Stimulated activated CD8-positive, alpha-beta memory T cell treated with anti-CD3 and anti-CD28 coated beads, Interleukin-4, amount 100 ng/mL, for 24 hours (primary cell): ENCODE data around the gene CGREF1.
"Not testable (repeated sequence)": the region's sequence is repeated elsewhere in the genome, so short reads cannot be mapped to it uniquely, and the experiment has no call there.

ENCODE experiments used
- DNase-seq: peaks from one replicate; pipeline ENCODE4 v3.0.0-alpha.2; 2020; ENCODE audit warnings: low read depth

Gene CGREF1

DNA sequence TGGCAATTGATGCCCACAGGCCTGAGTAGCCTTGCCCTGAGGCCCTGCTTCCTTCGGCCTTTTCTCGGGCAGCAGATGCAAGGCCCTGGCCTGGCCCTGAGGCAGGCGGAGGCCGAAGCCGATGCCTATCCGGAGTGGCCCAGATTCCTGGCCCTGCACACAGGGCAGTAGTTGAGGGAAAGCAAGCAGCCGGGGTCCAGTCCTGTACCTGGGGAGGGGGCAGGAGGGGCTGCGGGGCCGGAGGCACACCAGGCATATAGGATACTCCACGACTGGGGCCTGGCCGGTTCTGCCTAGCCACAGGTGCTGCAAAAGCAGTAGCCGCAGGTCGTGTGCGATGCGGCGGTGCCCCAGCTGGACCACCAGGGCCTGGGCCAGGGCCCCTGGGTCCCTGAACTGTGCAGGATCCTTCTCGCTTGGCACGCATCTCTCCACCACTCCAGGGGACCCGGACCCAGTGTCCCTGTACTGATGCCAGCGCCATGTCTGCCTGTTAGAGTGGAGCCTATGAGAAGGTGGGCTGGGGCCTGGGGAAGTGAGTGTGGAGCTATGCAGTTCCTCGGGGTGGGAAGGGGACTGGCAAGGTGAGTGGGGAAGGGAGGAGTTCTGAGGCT, 18.5 kb upstream of the CGREF1 start:
- no peak for DNase-seq

DNA sequence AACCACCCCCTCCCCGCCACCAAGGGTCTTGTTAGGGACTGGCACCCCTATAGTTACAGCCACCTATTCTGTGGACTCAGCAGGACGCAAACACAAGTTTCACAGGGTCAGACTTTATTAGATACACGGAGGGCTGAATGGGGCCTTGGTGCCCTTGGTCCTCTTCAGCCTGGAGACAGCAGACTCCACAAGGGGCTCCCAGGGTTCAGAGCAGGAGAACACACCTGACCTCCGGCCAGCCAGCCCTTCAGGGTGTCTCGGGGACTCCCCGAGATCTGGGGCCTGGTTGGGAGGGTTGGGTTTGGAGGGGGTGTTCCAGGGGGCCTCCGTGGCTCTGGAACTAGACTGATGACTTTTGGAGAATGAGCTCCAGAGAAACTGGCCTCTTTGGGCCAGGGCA, 17.8 kb upstream of the CGREF1 start:
- no peak for DNase-seq

DNA sequence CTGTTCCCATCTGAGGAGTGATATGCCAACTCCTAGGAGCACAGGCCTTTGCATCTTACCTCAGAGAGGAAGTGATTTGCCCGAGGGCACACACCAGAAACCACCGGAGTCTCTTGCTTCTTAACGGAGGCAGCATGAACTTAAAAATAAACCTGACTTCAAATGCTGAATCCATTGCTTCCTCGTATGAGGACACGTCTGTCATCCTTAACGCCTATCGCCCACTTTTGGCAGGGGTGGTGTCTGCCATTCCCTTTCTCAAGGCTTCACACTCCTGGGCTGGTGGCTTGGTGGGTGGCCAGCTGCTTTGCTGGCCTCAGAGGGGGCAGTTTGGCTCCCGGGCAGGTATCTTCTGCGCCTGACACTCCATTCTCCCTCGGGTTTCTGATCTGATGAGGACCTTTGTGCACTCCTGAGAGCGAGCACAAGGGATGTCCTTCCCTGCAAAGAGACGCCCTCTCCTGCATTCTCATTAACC, 16.6 kb upstream of the CGREF1 start:
- DNase-seq = no peak

- no peak for DNase-seq
Observed at GRCh38 chr2:27134781-27135477, 16.0 kb upstream of the CGREF1 start.

GRCh38 chr2:27133905-27134780, 15.2 kb upstream of the CGREF1 start, which contains the start of gene PREB:
Gene PREB (minus strand): TSS chr2:27134636. CDS start chr2:27134421, 215 bp downstream.
- DNase-seq = peak; percentile 98

DNA sequence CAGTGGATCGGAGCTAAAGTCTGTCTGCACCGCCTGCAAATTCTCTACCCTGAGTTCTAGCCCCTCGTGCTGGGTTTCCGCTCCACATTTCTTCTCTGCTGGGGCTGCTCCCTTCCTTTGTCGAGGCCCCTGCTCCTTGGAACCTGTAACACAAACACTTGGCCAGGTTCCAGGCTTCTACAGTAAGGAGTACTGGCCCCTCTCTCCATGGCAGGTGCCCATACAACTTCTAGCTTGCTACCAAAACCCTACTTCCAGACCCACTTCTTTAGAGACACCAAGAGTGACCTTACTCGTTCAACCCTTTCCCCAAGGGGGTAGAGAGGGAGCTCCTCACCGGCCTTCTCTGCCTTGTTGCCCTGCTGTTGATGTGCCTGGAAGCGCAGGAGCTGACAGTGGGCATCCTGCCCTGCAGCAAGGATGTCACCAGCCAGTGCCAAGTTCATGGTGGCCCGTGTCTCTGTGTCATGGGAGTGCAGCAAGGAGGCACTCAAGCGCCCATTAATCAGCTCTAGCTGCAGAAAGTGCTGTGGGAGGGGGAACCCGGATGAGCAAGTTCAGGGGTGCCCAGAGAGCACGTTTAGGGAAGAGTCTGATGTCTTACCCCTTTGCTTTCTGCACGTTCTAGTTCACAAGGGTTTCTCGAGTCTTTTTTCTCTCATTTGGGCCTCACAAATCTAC, 14.4 kb upstream of the CGREF1 start:
- no peak for DNase-seq

GRCh38 chr2:27131429-27131828, 12.5 kb upstream of the CGREF1 start:
- DNase-seq = no peak

DNA sequence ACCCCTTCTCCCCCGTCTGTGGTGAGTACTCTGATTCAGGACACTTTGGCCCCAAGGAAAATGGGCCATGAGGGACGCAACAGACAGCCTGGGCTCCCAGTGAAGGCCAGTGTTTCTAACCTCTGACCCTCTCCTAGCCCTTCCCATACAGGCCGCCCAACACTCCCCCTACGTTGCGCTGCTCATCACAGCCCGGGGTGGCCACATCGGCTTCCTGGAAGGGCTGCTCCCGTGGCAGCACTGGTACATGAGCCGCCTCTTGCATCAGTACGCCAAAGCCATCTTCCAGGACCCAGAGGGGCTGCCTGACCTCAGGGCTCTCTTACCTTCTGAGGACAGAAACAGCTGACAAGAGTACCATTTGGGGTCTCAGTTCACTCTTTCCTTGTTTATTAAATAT, 11.5 kb upstream of the CGREF1 start:
- no peak for DNase-seq

DNA sequence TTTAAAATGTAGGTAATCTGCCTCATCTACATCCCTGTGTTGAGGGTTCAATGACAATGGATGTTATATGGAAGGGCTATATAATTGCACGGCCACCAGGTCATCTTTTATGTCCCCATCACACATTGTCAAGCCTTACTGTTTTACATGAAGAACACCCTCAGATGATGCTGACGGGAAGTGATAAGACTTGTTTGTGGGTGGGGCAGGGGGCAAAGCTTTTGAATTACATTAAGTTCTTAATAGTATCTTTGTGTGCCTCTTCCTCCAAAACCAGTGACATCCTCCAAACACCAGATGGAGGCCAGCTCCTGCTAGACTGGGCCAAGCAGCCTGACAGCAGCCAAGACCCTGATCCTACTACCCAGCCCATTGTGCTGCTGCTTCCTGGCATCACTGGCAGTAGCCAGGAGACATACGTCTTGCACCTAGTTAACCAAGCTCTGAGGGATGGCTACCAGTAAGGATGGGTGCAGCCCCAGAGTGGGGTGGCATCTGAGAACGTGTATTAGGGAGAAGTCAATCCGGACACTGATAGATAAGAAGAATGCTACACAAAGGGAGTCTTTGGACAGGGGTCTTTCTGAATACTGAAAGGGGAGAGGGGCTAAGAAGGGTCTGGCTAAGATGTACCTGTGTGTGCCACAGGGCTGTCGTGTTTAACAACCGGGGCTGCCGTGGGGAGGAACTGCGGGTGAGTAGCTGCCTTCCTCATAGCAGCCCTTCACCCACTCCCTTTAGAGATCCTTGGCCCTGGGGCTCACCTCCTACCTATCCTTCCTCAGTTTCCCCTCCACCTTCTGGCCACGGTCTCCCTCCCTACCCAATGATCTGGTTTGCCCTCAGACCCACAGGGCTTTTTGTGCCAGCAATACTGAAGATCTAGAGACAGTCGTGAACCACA, 10.0 kb upstream of the CGREF1 start:
- no peak for DNase-seq

- no peak for DNase-seq
Observed at GRCh38 chr2:27127883-27128667, 9.1 kb upstream of the CGREF1 start.

GRCh38 chr2:27126252-27126710, 7.4 kb upstream of the CGREF1 start:
- DNase-seq = no peak

- no peak for DNase-seq
Observed at GRCh38 chr2:27125104-27125503, 6.2 kb upstream of the CGREF1 start.

DNA sequence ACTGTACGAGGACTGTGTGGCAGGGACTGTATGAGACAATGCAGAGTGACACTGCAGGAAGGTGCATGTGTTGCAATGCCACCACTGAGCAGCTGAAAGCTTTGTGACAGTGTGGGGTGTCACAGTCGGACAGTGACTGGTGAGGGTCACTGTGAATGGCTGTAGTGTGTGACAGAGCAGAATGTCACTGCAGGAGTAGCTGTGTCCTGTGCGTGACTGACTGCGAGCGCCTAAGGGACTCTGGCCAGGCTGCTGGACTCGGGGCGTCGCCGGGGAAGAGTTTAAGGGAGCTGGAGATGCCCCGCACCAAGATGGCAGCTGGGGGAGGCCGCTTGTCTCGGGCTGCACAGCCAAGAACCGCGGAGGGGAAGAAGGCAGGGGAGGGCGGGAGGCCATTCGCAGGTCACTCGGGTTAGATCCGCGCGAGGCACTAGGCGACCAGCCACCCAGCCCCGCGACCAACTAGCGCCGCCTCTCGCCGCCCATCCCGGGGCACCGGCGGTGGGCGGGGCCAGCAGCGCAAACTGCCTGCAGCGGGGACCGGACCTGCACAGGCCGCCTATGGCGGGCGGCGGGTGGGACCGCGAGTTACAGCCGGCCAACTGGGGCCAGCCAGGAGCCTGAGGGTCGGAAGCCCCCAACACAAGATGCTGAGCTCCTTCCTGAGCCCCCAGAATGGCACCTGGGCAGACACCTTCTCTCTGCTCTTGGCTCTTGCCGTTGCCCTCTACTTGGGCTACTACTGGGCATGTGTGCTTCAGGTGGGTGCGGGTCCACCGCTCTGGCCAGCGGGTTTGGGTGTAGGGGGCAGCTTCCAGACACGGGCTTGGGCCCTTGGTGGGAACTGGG, 4.6 kb upstream of the CGREF1 start, which contains the start of gene ABHD1:
ABHD1 (plus strand) TSS at position 514 of the 849 bp plus-strand sequence; CDS start at position 648, 134 bp downstream.
- DNase-seq = peak; percentile 38

DNA sequence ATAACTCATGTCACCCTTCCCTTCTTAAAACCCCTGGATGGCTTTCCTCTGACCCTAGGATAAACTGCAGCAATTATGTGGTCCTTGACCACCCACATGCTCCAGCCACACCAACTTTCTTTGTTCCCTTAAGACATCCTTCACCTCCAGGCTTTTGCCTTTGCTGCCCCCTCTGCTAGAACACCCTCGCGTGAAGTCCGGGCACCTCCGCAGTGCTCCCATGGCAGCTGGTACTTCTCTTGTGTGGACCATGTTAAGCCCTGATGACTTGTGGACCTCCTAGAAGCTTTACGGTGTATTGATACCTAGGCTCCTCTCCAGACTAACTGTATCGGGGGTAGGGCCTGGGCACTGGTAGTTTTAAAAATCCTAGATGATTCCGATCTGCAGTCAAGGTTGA, 3.9 kb upstream of the CGREF1 start:
- DNase-seq = no peak

DNA sequence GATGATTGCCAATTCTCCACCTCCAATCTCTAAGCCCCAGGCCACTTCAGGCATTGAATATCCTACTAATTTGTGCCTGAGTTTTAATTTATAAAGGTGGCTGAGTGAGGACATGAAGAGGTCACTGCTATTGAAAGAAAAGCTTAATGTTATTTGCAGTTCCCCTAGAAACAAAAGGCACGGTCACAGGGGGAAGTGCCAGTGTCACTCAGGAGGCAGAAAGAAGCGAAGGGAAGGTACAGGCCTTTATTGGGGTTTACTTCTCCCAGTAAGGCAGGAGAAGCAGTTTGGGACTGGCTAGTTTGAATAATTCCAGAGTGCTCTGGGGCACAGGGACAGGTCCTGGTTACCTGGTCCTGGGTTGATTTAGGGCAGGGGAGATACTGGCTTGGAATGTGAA, 3.0 kb upstream of the CGREF1 start:
- DNase-seq = no peak

- not testable (repeated sequence) for DNase-seq
Observed at GRCh38 chr2:27119330-27119670, 372 bp upstream of the CGREF1 start.

DNA sequence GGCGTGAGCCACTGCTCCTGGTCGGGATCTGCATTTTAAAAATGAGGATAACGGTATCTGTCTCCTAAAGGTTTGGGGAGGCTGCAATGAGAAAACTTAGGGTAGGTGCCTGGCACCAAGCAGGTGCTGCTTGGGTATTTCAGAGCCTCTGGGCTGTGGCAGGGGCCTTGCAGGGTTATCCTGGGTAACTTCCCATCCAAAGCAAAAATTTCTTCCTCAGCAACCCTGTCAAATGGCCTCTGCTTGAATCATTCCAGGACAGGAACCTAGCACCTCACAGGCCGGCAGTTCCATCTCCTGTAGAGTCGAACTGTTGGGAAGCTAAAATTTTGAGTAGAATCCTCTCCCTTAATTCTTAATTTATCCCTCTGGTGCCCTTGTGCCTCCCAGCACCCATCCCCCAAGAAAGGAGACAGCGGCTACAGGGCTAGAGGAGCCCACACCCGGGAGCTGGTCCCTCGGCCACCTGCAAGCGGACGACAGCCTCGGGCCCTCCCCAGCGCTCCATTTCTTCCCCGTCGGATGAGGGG, 868 bp downstream of the CGREF1 start:
- DNase-seq = no peak

GRCh38 chr2:27115519-27115918, 3.4 kb downstream of the CGREF1 start:
- DNase-seq = no peak
